Measurements from ENCODE around the gene ATE1.

GRCh38 chr10:121800146-121800545 is 127.7 kb downstream of the ATE1 start:
- no peak for TF ChIP-seq POLR2AphosphoS5 (IDR thresholded peaks at IDR 0.05; ENCODE audit: low read depth)
- no peak for TF ChIP-seq CTCF (conservative IDR thresholded peaks at IDR 0.05; ENCODE audit: low read depth in 2 of 2)
- TF ChIP-seq EZH2 (IDR thresholded peaks at IDR 0.05; ENCODE audit: low read depth, unreplicated experiment) = no peak
- TF ChIP-seq ZNF462 (CRISPR knock-in tag; IDR thresholded peaks at IDR 0.05) = no peak
- TF ChIP-seq JUNB (IDR thresholded peaks at IDR 0.05; ENCODE audit: unreplicated experiment) = no peak
- no peak for TF ChIP-seq CREB1 (CRISPR knock-in tag; IDR thresholded peaks at IDR 0.05; ENCODE audit: low read depth)
- TF ChIP-seq EZH2phosphoT487 (IDR thresholded peaks at IDR 0.05; ENCODE audit: unreplicated experiment) = no peak
- TF ChIP-seq REST (IDR thresholded peaks at IDR 0.05; ENCODE audit: unreplicated experiment) = no peak
- no peak for TF ChIP-seq ETS1 (IDR thresholded peaks at IDR 0.05)

All from GM23338 (cell line).